Measurements from ENCODE around the gene ADCY5. TPM values are rescaled to one million over a fixed set of nuclear protein-coding genes. Genes with fewer than 3 reads are reported as not detected.

The ADCY5 gene
- polyA plus RNA-seq, 3 donors: not detected

DNA sequence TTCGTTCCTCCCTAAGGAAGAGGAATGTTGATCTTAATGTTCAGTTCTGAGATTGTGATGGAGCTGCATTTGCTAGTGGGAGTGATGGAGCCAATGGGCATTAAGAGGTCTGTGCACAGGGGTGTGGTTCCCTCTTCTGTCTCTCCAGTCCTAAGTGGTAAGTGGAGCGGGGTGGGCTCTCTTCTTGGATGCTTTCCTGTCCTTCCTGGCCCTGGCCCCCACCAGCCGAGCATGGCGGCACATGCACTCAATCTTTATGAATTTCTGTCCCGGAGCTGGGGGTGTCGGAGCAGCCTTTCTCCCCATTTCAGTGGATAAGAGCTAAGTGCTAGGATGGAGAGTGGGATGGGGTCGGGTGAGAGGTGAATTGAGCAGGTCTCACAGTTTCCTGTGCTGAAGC lies 37.6 kb upstream of the ADCY5 start:
- no peak overlapping the region for H3K4me3 Mint-ChIP-seq
- Histone ChIP-seq H3K9me3 (replicated peaks in 1 of 2; ENCODE audit: control insufficient read depth in 1 of 2, insufficient read depth in 1 of 2, low read length in 2 of 2) (no peaks in the 10 kb centered on the region), H3K27me3 (ENCODE audit: control insufficient read depth in 2 of 2, insufficient read depth in 2 of 2, low read length in 2 of 2) (no peaks in the 10 kb centered on the region), H3K4me2 (replicated peaks; ENCODE audit: extremely low read depth, low read length, poor library complexity, severe bottlenecking) (no peak overlapping the region), H3K4me1 (ENCODE audit: control insufficient read depth in 1 of 2, insufficient read depth in 2 of 2, low read length in 2 of 2) (no peaks in the 10 kb centered on the region), H3K9ac (ENCODE audit: insufficient read depth, low read length, poor library complexity, severe bottlenecking) (no peak overlapping the region), H3K4me3 (replicated peaks in 1 of 3; ENCODE audit: low read depth in 2 of 3, low read length in 3 of 3) (no peak overlapping the region), H3K27ac (ENCODE audit: low read depth in 1 of 2, low read length in 2 of 2) (no peak overlapping the region), H4K20me1 (ENCODE audit: insufficient read depth, low read length) (no peaks in the 10 kb centered on the region), H3K36me3 (replicated peaks in 1 of 2; ENCODE audit: control insufficient read depth in 1 of 2, insufficient read depth in 2 of 2, low read length in 2 of 2) (peaks cover 3 to 13% of the 10 kb centered on the region in 2 donors), H3K79me2 (ENCODE audit: insufficient read depth, low read length) (no peaks in the 10 kb centered on the region), H2AFZ (ENCODE audit: insufficient read depth, low read depth, low read length, poor library complexity, severe bottlenecking) (no peak overlapping the region)
- 100% methylated on average over 2 of the region's 7 CpGs for WGBS (ENCODE audit: insufficient coverage)
- no peaks in the 10 kb centered on the region for H3K4me1 Mint-ChIP-seq
- peaks cover 0 to 3% (median 0%) of the 10 kb centered on the region in 7 donors for H3K9me3 Mint-ChIP-seq
- TF ChIP-seq, protein P1, sequence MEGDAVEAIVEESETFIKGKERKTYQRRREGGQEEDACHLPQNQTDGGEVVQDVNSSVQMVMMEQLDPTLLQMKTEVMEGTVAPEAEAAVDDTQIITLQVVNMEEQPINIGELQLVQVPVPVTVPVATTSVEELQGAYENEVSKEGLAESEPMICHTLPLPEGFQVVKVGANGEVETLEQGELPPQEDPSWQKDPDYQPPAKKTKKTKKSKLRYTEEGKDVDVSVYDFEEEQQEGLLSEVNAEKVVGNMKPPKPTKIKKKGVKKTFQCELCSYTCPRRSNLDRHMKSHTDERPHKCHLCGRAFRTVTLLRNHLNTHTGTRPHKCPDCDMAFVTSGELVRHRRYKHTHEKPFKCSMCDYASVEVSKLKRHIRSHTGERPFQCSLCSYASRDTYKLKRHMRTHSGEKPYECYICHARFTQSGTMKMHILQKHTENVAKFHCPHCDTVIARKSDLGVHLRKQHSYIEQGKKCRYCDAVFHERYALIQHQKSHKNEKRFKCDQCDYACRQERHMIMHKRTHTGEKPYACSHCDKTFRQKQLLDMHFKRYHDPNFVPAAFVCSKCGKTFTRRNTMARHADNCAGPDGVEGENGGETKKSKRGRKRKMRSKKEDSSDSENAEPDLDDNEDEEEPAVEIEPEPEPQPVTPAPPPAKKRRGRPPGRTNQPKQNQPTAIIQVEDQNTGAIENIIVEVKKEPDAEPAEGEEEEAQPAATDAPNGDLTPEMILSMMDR (IDR thresholded peaks at IDR 0.05): no peak
- peaks cover 4 to 17% (median 6%) of the 10 kb centered on the region in 3 donors for H3K27me3 Mint-ChIP-seq (ENCODE audit: low read depth in 3 of 3)
- no peak for DNase-seq
- H3K27ac Mint-ChIP-seq: no peak overlapping the region
- peaks cover 11 to 12% of the 10 kb centered on the region in 2 donors for H3K36me3 Mint-ChIP-seq
- intact Hi-C loops (cut with micrococcal nuclease): no loop called here

DNA sequence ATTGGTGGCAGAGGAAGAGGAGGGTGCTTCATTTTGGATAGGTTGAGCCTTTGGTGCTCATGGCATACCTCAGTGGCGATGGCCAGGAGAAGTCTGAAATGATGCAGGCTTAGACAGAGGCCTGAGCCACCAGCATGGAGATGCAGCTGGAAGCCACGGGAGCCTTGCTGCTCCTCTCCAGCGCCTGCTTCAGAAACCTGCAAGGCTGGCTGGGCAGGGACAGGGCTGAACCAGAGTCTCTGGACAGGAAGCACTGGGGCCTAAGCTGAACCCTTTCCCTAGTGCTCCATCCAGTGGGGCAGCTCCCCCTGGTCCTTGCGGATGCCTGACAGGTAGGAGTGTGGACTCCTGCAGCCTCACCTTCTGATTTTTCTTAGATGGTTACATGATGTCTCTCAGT lies 36.7 kb upstream of the ADCY5 start:
- DNase-seq: no peak
- Histone ChIP-seq H2AFZ (ENCODE audit: insufficient read depth, low read depth, low read length, poor library complexity, severe bottlenecking) (no peak overlapping the region), H4K20me1 (ENCODE audit: insufficient read depth, low read length) (no peaks in the 10 kb centered on the region), H3K9me3 (replicated peaks in 1 of 2; ENCODE audit: control insufficient read depth in 1 of 2, insufficient read depth in 1 of 2, low read length in 2 of 2) (no peaks in the 10 kb centered on the region), H3K4me3 (replicated peaks in 1 of 3; ENCODE audit: low read depth in 2 of 3, low read length in 3 of 3) (no peak overlapping the region), H3K79me2 (ENCODE audit: insufficient read depth, low read length) (no peaks in the 10 kb centered on the region), H3K27me3 (ENCODE audit: control insufficient read depth in 2 of 2, insufficient read depth in 2 of 2, low read length in 2 of 2) (no peaks in the 10 kb centered on the region), H3K36me3 (replicated peaks in 1 of 2; ENCODE audit: control insufficient read depth in 1 of 2, insufficient read depth in 2 of 2, low read length in 2 of 2) (peaks cover 1 to 4% of the 10 kb centered on the region in 2 donors), H3K4me1 (ENCODE audit: control insufficient read depth in 1 of 2, insufficient read depth in 2 of 2, low read length in 2 of 2) (no peaks in the 10 kb centered on the region), H3K4me2 (replicated peaks; ENCODE audit: extremely low read depth, low read length, poor library complexity, severe bottlenecking) (no peak overlapping the region), H3K9ac (ENCODE audit: insufficient read depth, low read length, poor library complexity, severe bottlenecking) (no peak overlapping the region), H3K27ac (ENCODE audit: low read depth in 1 of 2, low read length in 2 of 2) (no peak overlapping the region)
- Mint-ChIP-seq H3K36me3 (peaks cover 3% of the 10 kb centered on the region in 2 donors), H3K4me3 (no peak overlapping the region), H3K4me1 (peaks cover 3% of the 10 kb centered on the region), H3K9me3 (peaks cover 0 to 3% (median 0%) of the 10 kb centered on the region in 7 donors), H3K27ac (no peak overlapping the region), H3K27me3 (ENCODE audit: low read depth in 3 of 3) (peaks cover 4 to 17% (median 6%) of the 10 kb centered on the region in 3 donors)
- TF ChIP-seq, protein P1 (IDR thresholded peaks at IDR 0.05): no peak
- 91% methylated on average over 3 of the region's 4 CpGs for WGBS (ENCODE audit: insufficient coverage)
- intact Hi-C loops (cut with micrococcal nuclease): no loop called here

Measured in CD14-positive monocyte (primary cell).